GM18951 (cell line): Measurements from ENCODE around the gene METTL3.
A peak's percentile ranks its signal among the peaks of the same experiment; 100 is the strongest.

Source experiments
- POLR2A ChIP-seq: IDR thresholded peaks from 4 replicates; pipeline ENCODE4 v1.6.1; 2011; ENCODE audit warnings: mild to moderate bottlenecking; ENCODE audit not compliant: insufficient read length, insufficient read depth; ENCODE audit errors: extremely low read depth
- in situ Hi-C: fragments of 300-500 bp; cut with MboI; formaldehyde crosslinking; loops from one replicate; pipeline ENCODE4 v1.12.0; 2022; ENCODE audit warnings: low sequenced_read_pairs, mixed read lengths, inconsistent platforms; ENCODE audit not compliant: unreplicated experiment

METTL3 gene

DNA sequence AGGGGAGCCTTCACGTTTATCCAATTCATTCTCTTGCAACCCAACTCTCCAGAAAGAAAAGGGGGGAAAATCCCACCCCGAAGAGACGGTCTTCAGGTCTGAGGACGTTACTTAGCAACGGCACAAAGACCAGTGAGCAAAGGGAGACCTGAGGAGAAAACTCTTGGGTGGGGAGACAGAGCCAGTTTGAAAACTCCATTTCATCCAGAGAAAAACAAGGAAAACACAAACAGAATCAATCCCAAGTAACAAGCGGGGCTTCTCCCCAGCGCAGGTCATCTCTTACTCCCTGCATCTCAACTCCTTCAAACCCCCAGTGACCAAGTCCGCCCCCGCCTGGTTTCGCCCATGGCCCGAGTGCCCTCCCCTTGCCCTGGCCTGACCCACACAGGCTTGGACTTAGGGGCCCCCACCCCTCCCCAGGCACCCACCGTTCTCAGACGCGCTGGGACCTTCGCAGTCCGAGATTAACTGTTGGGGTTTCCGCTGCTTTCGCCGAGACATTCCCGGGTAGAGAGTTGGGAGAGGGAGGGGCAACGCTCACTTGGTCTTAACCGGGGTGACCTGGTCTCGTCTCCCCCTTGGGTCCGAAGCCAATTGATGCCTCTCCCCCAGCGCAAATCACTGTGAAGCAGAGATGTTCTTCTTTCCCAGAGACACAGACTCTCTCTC is 25.4 kb upstream of the METTL3 start:
- in situ Hi-C loops, result no loop called here
- no peak for TF ChIP-seq POLR2A

DNA sequence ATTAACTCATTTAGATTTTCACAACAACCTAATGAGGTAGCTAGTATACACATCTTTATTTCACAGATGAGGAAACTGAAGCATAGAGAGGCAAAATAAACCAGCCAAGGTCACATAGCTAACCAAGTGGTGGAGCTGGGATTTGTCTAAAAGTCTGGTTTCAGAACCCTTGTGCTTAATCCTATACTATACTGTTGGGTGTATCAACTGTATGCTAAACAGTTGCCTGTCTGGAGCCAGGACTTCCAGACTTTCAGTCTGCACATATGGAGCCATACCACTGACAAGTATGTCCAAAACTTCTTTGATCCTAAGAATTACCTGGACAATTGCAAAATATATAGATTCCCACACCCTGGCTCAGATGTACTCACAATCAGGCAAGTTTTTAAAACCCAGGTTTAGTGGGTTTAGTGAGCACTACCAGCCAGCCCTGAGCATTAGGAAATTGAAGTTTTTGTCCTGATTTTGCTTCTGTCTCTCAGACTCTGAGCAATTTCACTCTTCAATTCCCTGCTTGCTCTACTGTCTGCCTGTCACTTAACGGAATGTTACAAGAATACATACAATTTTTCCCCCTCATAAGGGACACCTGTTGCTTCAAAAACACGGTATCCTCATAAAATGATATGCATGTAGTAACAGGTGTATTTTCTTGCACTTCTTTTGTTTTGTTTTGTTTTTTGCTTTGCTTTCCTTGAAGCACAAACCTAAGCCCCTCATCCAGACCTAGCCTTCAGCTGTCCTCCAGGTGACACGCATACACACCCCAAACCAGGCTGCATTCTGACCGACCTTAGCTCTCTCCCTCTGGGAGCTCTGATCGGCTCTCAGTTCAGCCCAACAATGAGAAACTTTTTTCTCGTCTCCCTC is 24.6 kb upstream of the METTL3 start:
- no peak for TF ChIP-seq POLR2A
- in situ Hi-C loops, result no loop called here

- TF ChIP-seq POLR2A, result no peak
- in situ Hi-C loops, result no loop called here
These were observed 23.4 kb upstream of the METTL3 start for GRCh38 chr14:21534576-21534975.

DNA sequence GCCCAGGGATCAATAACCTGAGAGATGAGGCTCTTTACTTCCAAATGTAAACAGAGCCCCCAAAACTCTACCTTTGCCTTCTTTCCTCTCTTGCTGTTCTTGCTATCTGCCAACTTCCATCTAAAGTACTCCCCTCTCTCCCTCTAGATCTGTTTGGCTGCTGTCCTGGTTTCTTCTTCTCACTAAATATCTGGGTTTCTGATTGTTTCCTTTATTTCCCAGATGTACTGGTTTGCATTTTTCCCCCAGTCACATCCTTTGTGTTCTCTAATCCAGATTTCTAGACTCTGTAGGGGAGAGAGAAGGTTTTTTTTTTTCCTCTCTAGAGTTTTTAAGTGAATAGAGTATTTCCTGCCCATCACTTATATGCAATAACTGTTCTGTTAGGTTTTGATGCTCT is 22.2 kb upstream of the METTL3 start:
- in situ Hi-C loops, result no loop called here
- no peak for TF ChIP-seq POLR2A

GRCh38 chr14:21529515-21529914 is 18.4 kb upstream of the METTL3 start:
- no peak for TF ChIP-seq POLR2A
- in situ Hi-C loops, result no loop called here

DNA sequence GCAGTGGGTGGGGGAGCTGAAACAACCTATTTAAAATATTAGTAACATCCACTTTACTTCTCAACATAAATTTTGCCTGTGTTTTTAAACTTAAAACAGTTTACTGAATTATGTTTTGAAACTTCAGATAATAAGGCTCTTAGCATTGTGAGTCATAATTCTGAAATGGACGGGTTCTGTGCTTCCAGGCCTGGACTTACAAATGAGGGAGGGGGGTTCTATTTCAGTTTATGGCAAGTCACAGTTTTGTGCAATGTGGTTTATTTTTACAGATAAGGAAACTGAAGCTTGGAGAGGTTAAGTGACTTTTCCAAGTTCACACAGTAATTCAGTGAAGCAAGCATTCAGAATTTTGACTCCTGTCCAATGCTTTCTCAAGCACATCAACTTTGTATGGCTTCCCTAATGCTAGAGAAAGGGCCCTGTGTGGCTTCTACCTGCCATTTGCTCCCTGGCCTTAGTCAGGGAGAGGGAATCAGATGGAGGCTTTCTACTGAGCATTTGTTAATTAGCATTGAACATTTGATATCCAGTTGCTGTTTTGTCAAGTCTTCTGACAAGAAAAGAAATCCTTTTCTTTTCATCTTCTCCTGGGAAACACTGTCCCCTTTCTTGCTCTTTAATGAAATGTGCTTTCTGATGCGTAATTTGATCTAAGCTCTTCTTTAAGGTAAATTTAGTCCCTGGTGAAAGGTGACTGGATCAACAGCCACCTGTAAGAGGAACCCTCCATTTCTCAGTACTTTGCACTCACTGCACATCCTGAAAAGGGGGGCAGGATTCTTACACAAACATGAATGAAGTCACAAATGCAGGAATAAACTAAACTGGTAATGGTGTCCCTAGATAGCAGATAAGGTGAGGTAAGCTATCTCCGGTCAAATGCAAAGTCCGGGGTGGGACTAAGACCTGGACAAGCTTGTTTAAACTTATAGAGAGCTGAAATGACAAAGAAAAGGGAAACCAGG is 17.5 kb upstream of the METTL3 start:
- in situ Hi-C loops, result no loop called here

GRCh38 chr14:21527318-21527679 is 16.2 kb upstream of the METTL3 start:
- no peak for TF ChIP-seq POLR2A

More for the DNA sequence above, 17.5 kb upstream of the METTL3 start:
- no peak for TF ChIP-seq POLR2A

DNA sequence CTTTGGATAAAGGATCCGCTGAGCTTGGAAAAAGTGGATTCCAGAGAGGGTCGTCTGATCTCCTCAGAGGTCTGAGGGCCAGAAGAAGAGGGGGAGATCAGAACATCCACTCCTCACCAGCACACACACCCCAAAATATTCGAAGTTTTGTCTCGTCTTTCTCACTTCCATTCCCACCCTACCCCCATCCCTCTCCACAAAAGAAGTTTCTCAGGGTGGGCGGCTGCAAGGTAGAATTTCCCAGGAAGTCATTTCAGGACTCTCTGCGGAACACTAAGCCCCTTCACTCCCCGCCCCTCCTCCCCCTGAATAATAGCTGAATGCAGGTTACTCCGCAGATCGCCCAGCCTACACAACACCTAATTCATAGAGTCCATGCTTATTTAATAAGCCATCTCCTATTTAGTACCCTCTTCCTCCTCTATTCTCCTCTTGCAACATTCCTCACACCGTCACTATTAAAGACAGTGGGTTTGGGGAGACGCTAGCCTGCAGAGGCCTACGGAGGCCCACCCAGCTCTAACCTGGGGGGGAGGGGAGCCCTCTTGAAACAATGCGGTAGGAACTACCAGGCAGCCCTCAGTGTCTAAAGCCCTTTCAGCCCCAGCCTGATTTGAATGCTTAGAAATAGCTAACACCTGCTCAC is 15.7 kb upstream of the METTL3 start:
- in situ Hi-C loops, result no loop called here
- TF ChIP-seq POLR2A, result no peak

More at GRCh38 chr14:21527318-21527679, 16.2 kb upstream of the METTL3 start:
- in situ Hi-C loops, result no loop called here

GRCh38 chr14:21525962-21526671 is 15.0 kb upstream of the METTL3 start, which contains the start of gene SALL2:
SALL2 (minus strand) TSS chr14:21526346; CDS start chr14:21526127, 219 bp downstream.
- TF ChIP-seq POLR2A, result peak; percentile 40
- in situ Hi-C loops, result no loop called here

DNA sequence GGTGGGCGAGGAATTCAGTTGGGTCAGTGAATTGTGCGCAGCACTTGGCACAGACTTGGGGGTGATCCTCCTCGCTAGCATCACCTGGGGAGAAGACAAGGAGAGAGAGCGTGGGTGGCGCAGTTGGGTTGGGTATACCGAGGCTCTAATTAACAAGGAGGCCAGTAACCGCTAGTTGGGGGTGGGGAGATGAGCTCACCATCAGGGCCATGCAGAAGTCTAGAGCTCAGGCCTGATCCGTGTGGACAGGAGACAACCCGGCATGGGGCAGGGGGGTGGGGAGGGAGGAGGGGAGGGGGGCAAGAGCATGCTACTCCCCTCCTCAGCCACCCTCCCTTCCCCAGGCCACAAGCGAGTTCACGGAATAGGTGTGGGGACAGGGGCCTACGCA is 14.4 kb upstream of the METTL3 start:
- in situ Hi-C loops, result no loop called here
- no peak for TF ChIP-seq POLR2A

DNA sequence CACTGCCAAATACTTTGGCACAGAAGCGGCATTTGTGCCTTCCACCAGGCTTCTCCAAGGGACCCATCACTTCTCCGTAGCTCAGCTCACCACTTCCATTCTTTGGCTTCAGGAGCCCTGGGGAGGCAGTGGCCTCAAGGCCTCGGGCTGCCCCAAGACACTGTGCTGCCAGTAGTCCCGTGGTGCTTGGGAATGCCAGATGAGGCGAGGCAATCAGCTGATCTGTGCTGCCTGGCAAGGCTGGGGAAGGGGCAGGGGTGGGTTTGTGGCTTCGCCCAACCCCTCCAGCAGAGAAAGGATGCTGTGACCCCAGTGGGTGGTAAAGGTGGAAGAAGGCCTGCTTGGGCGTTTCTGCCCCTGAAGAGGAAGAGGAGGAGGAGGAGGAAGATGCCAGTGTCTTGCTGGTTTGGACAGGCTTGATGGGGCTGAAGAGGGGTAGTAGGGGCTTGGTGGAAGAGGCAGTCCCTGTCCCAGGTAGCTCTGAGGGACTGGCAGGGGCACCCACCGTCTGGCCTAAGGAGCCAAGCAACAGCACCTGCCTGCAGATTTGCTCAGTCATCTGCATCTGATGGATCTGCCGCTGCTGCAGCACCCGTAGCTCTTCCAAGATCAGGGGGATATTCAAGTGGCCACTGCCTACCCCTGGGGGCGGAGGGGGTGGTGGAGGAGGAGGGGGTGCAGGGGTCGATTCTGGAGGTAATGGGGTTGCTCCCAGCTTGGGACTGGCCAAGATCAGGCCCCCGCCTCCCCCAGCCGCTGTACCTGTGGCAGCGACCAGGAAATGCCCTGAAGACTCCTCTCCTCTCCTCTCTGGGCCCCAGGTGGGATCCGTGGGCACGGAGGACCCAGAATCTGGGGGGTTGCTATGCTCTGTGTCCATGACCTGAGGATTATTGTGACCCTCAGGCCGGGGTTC is 13.7 kb upstream of the METTL3 start:
- in situ Hi-C loops, result no loop called here
- no peak for TF ChIP-seq POLR2A
